BJ (cell line): ENCODE measurements around the gene SH3RF3. TPM values are rescaled to one million over a fixed set of nuclear protein-coding genes. Genes with fewer than 3 reads are reported as not detected.

ENCODE experiments used
- CTCF ChIA-PET: fragments of 350-600 bp; formaldehyde crosslinking; extraction: SDS; loops from one replicate; lab custom pipeline; 2021; ENCODE audit warnings: antibody characterized with exemption, inconsistent platforms; lab: Yijun Ruan, JAX
- POLR2A ChIA-PET: fragments of 300-600 bp; sonication (Branson Sonifier 250); formaldehyde crosslinking; extraction: SDS; loops from one replicate; lab custom pipeline; 2021; ENCODE audit warnings: antibody characterized with exemption; lab: Charles Lee
- DNase-seq: peaks from one replicate; pipeline ENCODE4 v3.0.0-alpha.2; 2011; ENCODE audit warnings: low read depth
- H3K27me3 ChIP-seq: 2 replicates; pipeline ENCODE4 v1.6.0; 2011; ENCODE audit warnings: low read length; ENCODE audit not compliant: control insufficient read depth, insufficient read depth
- H3K36me3 ChIP-seq: 2 replicates; pipeline ENCODE4 v1.5.1; 2011; ENCODE audit warnings: low read length; ENCODE audit not compliant: control insufficient read depth, insufficient read depth
- H3K4me3 ChIP-seq: 2 replicates; pipeline ENCODE4 v1.5.1; 2011; ENCODE audit warnings: low read depth, mild to moderate bottlenecking, control low read depth, low read length
- polyA plus RNA-seq: library from polyadenylated mRNA; depleted of rRNA; stranded (reverse); fragments of >200 nt; gene quantifications from 2 replicates; pipeline ENCODE4 v1.2.3, GENCODE V29; 2011
- TF ChIP-seq, protein P1 (sequence below): IDR thresholded peaks from 2 replicates; pipeline ENCODE4 v1.5.1; 2011; ENCODE audit warnings: low read depth, mild to moderate bottlenecking, control low read depth, inconsistent platforms, low read length, moderate library complexity; ENCODE audit not compliant: insufficient read depth

Gene SH3RF3
- polyA plus RNA-seq, 1 experiment = 3.6 TPM

DNA sequence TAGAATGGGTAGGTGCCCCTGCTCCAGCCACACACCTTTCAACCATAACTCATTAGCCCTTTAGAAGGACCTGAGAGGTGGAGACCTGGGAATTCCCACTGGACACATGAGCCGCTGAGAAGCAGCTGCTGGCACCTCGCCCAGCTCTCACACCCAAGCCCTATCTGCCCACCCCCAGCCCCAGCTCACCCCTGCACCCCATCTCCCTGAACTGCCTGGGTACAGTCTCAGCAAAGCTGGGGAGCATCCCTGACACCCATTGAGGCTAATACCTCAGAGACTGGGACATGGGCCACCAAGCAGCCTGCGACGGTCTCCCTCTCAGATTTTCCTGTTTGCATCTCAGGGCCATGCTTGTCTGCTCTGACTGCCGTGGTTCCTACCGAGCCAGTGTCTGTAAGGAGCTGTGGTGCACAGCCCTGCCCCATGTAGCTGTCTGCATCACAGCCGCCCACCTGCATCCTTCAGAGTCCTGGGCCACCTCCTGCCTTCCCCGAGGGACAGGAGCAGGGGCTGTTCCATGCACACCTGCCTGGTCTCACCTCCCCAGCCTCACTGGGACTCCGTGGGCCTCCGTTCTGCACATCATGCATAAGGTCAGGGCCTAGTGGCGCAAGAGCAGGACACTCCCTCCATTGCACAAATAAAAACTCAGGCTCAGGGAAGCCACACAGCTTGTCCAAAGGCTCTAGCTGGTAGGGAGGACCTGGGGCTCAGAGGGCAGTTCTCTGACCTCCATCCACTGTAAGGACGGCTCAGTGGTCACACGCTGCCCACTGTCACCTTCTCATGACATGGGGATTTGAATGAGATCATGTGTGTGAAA lies 394.7 kb downstream of the SH3RF3 start:
- POLR2A ChIA-PET = no interaction called here
- no peak for DNase-seq
- CTCF ChIA-PET = no interaction called here
- Histone ChIP-seq H3K36me3 (no peaks in the 10 kb centered on the region), H3K27me3 (peaks cover 4% of the 10 kb centered on the region), H3K4me3 (no peak overlapping the region)
- TF ChIP-seq, protein P1, sequence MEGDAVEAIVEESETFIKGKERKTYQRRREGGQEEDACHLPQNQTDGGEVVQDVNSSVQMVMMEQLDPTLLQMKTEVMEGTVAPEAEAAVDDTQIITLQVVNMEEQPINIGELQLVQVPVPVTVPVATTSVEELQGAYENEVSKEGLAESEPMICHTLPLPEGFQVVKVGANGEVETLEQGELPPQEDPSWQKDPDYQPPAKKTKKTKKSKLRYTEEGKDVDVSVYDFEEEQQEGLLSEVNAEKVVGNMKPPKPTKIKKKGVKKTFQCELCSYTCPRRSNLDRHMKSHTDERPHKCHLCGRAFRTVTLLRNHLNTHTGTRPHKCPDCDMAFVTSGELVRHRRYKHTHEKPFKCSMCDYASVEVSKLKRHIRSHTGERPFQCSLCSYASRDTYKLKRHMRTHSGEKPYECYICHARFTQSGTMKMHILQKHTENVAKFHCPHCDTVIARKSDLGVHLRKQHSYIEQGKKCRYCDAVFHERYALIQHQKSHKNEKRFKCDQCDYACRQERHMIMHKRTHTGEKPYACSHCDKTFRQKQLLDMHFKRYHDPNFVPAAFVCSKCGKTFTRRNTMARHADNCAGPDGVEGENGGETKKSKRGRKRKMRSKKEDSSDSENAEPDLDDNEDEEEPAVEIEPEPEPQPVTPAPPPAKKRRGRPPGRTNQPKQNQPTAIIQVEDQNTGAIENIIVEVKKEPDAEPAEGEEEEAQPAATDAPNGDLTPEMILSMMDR = no peak

DNA sequence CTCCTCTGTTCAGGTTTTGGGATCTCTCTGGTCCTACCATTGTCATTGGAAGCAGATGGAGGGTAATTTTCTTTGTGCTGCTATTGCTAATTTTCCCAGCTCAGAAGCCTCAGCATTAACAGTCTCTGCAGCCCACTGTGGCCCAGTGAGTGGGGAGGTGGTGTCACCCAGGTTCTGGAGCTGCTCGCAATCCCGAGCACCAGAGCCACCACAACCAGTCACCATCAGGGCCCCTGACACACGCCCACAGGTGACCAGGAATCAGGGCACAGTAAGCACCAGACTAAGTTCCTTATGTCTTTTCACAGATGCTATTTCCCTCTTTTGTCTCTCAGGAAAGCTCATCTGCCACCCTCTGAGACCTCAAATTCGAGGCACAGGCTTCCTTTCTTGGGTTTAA lies 396.8 kb downstream of the SH3RF3 start:
- H3K36me3 ChIP-seq = no peaks in the 10 kb centered on the region
- no peak for DNase-seq
- peaks cover 7% of the 10 kb centered on the region for H3K27me3 ChIP-seq
- ChIA-PET POLR2A (no interaction called here), CTCF (interaction anchor here (1.3 kb wide), 2 partner anchors 20 to 210 kb away, joined by 3 to 4 read pairs; no protein-coding TSS in a partner anchor)
- no peak overlapping the region for H3K4me3 ChIP-seq
- TF ChIP-seq, protein P1 = no peak

DNA sequence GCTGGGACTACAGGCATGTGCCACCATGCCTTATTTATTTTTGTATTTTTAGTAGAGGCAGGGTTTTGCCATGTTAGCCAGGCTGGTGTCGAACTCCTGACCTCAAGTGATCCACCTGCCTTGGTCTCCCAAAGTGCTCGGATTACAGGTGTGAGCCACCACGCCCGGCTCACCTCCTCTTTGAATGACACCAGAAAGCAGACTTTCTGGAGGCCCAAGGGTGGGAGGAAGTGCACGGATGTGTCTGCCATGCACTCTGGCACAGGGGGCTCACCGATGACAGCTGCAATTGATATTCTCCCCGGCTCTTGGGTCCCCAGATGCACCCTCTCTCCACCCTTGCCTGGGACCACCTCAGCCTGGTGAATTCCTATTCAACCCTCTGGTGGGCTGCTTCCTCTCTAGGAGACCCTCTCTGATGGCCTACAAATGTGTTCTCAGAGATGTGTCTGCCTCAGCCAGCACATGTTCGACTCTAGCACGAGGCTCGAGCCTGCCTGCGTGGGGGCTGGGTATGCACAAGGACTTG lies 397.5 kb downstream of the SH3RF3 start:
- ChIA-PET CTCF (interaction anchor here (1.1 to 1.3 kb wide), 3 partner anchors 20 to 210 kb away, joined by 3 to 4 read pairs (median 3); no protein-coding TSS in a partner anchor), POLR2A (no interaction called here)
- no peak for DNase-seq
- TF ChIP-seq, protein P1 = no peak
- Histone ChIP-seq H3K4me3 (no peak overlapping the region), H3K27me3 (peaks cover 8% of the 10 kb centered on the region), H3K36me3 (no peaks in the 10 kb centered on the region)

DNA sequence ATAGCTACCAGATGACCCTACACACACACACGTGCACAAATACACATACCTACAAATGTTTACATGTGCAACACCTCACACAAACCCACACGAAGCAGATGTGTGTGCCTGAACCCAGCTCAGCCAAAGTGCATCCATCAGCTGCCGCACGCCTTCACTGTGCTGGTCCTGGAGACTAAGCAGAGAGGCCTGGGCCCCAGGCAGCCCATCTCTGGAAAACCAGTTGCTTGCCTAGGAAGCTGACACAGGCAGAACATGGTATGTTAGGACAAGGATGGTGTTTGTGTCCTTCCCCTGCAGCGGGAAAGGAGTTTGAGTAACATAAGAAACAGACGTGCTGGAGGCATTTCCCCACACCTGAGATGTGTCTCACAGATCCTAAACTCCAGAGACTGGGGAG lies 398.1 kb downstream of the SH3RF3 start:
- Histone ChIP-seq H3K27me3 (peaks cover 10% of the 10 kb centered on the region), H3K36me3 (no peaks in the 10 kb centered on the region), H3K4me3 (no peak overlapping the region)
- no peak for DNase-seq
- CTCF ChIA-PET = interaction anchor here (1.1 to 1.5 kb wide), 2 partner anchors 18 to 29 kb away, joined by 3 to 4 read pairs; no protein-coding TSS in a partner anchor
- POLR2A ChIA-PET = no interaction called here
- TF ChIP-seq, protein P1 = no peak

DNA sequence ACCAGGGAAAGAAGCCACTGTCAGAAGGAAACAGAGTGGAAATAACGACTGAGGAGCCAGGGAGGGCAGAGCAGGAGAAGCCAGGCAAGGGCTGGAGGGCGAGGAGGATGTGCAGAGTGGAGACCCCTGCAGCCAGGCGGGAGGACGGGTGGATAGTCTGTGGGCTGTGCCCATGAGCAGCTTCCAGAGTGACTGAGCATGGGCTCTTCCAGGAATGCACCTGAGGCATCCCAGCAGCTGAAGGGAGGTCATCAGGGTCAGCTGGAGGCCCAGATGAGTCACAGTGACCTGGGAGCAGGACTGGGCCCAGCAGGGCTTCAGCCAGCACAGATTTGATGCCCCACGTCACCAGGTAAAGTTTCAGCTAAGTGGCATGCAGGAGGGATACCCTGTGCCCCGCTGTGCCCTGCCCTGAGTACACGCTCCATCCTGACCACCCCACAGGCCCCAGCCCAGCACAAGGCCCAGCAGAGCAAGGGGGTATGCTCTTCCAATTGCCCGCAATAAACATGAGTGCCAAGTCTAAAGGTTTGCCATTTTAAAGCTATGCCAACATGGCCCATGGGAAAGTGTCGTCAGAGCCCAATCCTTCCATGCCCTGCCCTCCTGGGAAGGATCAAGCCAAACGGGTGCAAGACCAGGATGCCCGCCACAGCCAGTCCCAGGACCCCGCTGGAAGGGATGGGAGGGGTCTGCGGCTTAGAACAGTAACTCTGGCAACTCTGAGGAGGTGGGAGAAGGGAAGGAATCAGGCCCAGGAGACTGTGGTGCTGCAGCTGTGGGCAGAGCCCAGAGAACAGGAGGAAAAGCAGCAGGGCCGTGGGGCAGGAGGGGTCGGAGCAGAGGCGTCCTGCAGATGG lies 399.1 kb downstream of the SH3RF3 start:
- TF ChIP-seq, protein P1 = no peak

More for the DNA sequence above, 399.1 kb downstream of the SH3RF3 start:
- peaks cover 10% of the 10 kb centered on the region for H3K27me3 ChIP-seq
- ChIA-PET POLR2A (no interaction called here), CTCF (interaction anchor here (1.2 to 1.5 kb wide), 2 partner anchors 17 to 208 kb away, joined by 4 to 5 read pairs; no protein-coding TSS in a partner anchor)
- no peak overlapping the region for H3K4me3 ChIP-seq
- H3K36me3 ChIP-seq = no peaks in the 10 kb centered on the region
- no peak for DNase-seq
